Left lung (tissue), 10 donors: ENCODE results near the gene UNC119B. TPM values are rescaled to one million over a fixed set of nuclear protein-coding genes. Genes with fewer than 3 reads are reported as not detected.

Experiments used
- ATAC-seq: fragments of 200-7000 bp; cut with Tn5 transposase; one replicate; pipeline ENCODE4 v1.9.1; 2020; ENCODE audit warnings: moderate library complexity
- DNase-seq, 4 donors: peaks; one replicate each; pipeline ENCODE4 v3.0.0-alpha.2; 2013 to 2020
- H3K27ac ChIP-seq, 2 donors: fragments of 200-600 bp; sonication (generic) in 1 of 2; one replicate each; pipeline versions ENCODE4 v1.5.0 to v1.8.0; 2020 to 2021
- H3K27me3 ChIP-seq, 2 donors: fragments of 200-600 bp; sonication (generic) in 1 of 2; one replicate each; pipeline versions ENCODE4 v1.5.0 to v1.8.0; 2020 to 2021
- H3K36me3 ChIP-seq, 2 donors: fragments of 200-600 bp; sonication (generic) in 1 of 2; one replicate each; pipeline versions ENCODE4 v1.5.0 to v1.8.0; 2020 to 2021
- H3K4me1 ChIP-seq, 2 donors: fragments of 200-600 bp; one replicate each; pipeline ENCODE4 v1.8.0; 2021
- H3K4me3 ChIP-seq, 2 donors: fragments of 200-600 bp; sonication (generic) in 1 of 2; one replicate each; pipeline versions ENCODE4 v1.5.0 to v1.8.0; 2020 to 2021; ENCODE audit warnings: mild to moderate bottlenecking in 1 of 2
- H3K9me3 ChIP-seq, 2 donors: fragments of 200-600 bp; sonication (generic) in 1 of 2; one replicate each; pipeline versions ENCODE4 v1.5.0 to v1.8.0; 2020 to 2021
- CTCF ChIP-seq, 2 donors: fragments of 200-600 bp; sonication (generic) in 1 of 2; IDR thresholded peaks; one replicate each; pipeline versions ENCODE4 v1.5.0 to v1.8.0; 2021; ENCODE audit warnings: antibody characterized with exemption in 2 of 2
- intact Hi-C, 2 donors: fragments of 100-400 bp; cut with DNase I; formaldehyde crosslinking; loops; one replicate each; pipeline versions ENCODE4 v1.11.2 to v1.14.2; 2022
- polyA plus RNA-seq, 6 donors: library from polyadenylated mRNA; unstranded; fragments of 120-200 nt; gene quantifications; one replicate each; pipeline ENCODE4 v1.2.1, GENCODE V29; 2013; ENCODE audit not compliant: insufficient read length in 6 of 6
- total RNA-seq, 2 donors: library from RNA; stranded (reverse); fragmentation: NEBNext Ultra II Directional; extraction: Animal tissue kit (Norgen Biotek cat#: 25700); gene quantifications; one replicate each; pipeline ENCODE4 v1.2.1, GENCODE V29; 2021
- donor health status: DM: no; HTN: yes; CAD: no.
- donor health status: DM: no; HTN: no; CAD: no.

UNC119B gene
- total and polyA plus RNA-seq, 8 donors, result 23.3 to 63.2 (median 55.0) TPM

DNA sequence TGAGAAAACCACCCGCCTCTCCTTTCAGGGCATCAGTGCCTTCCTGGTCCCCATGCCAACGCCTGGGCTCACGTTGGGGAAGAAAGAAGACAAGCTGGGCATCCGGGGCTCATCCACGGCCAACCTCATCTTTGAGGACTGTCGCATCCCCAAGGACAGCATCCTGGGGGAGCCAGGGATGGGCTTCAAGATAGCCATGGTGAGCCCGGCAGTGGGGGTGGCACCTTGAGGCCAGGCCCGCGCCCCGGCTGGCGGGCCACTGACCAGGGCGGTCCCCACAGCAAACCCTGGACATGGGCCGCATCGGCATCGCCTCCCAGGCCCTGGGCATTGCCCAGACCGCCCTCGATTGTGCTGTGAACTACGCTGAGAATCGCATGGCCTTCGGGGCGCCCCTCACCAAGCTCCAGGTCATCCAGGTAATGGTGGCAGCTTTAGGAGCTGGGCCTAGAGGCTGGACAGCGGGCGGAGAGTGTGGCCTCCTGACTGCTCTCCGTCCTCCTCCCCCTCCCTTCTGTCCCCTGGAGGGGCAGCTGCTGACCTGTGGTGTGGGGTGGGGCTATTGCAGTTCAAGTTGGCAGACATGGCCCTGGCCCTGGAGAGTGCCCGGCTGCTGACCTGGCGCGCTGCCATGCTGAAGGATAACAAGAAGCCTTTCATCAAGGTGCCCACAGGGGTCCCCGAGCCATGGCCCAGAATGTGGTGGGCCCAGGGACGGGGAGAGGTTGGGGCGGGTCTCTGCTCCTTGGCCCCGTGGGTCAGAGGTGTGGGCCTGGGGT is 28.2 kb downstream of the UNC119B start:
- H3K4me1 ChIP-seq, result no peaks in the 10 kb centered on the region
- no peak for TF ChIP-seq CTCF (IDR thresholded peaks at IDR 0.05)
- H3K36me3 ChIP-seq, result peaks cover 0 to 32% of the 10 kb centered on the region in 2 donors
- no peak overlapping the region for H3K4me3 ChIP-seq
- no peaks in the 10 kb centered on the region for H3K27me3 ChIP-seq
- H3K9me3 ChIP-seq, result no peaks in the 10 kb centered on the region
- intact Hi-C loops, result no loop called here
- ATAC-seq (no peak), DNase-seq (no peak)
- no peak overlapping the region for H3K27ac ChIP-seq

DNA sequence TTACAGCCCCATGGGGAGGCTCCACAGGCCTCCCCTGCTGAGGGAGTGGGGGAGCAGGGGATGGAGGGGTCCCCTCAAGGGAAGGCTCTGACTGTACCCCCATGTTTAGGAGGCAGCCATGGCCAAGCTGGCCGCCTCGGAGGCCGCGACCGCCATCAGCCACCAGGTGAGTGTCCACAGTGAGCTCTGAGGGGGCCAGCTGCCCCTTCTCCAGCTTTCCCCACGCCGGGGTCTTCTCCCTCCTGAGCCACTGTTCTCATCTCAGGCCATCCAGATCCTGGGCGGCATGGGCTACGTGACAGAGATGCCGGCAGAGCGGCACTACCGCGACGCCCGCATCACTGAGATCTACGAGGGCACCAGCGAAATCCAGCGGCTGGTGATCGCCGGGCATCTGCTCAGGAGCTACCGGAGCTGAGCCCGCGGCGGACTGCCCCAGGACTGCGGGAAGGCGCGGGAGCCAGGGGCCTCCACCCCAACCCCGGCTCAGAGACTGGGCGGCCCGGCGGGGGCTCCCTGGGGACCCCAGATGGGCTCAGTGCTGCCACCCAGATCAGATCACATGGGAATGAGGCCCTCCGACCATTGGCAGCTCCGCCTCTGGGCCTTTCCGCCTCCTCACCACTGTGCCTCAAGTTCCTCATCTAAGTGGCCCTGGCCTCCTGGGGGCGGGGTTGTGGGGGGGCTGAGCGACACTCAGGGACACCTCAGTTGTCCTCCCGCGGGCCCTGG is 28.9 kb downstream of the UNC119B start:
- Histone ChIP-seq H3K4me3 (no peak overlapping the region), H3K27me3 (no peaks in the 10 kb centered on the region), H3K36me3 (peaks cover 0 to 32% of the 10 kb centered on the region in 2 donors), H3K4me1 (no peaks in the 10 kb centered on the region), H3K9me3 (no peaks in the 10 kb centered on the region), H3K27ac (no peak overlapping the region)
- no peak for ATAC-seq
- TF ChIP-seq CTCF (IDR thresholded peaks at IDR 0.05), result no peak
- intact Hi-C loops, result no loop called here
- DNase-seq, result no peak

DNA sequence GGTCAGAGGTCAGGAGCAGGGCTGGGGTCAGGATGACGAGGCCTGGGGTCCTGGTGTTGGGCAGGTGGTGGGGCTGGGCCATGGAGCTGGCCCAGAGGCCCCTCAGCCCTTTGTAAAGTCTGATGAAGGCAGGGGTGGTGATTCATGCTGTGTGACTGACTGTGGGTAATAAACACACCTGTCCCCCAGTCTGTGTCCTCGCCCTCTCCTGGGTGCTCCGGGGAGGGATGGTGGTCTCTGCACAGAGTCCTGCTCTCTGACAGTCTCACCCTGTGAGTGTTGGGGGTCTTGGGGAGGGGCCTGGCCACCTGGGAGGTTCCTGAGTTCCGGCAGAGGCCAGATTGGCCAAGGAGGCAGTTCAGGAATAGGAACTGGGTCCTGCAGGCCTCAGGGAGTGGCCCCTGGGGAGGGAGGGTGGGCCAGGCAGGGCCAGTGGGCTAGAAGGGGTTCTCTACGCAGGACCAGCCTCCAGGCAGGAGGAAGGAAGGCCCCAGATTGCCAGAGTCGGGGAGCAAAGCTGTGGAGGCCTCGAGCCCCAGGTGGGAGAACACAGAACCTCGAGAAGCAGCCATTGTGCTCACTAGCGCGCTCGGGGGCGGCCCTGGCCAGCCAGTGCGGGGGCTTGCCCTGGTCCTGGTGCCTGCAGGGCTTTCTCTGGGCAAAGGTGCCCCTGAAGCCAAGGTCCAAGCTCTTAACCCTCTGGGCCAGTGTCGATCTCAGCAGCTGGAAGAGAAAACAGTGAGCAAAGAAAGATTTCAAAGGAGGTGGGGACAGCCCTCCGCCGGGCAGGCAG is 29.8 kb downstream of the UNC119B start:
- Histone ChIP-seq H3K27ac (no peak overlapping the region), H3K4me3 (no peak overlapping the region), H3K9me3 (no peaks in the 10 kb centered on the region), H3K27me3 (no peaks in the 10 kb centered on the region), H3K36me3 (peaks cover 0 to 32% of the 10 kb centered on the region in 2 donors), H3K4me1 (no peaks in the 10 kb centered on the region)
- ATAC-seq (no peak), DNase-seq (no peak)
- TF ChIP-seq CTCF (IDR thresholded peaks at IDR 0.05), result no peak
- intact Hi-C loops, result no loop called here

- Histone ChIP-seq H3K36me3 (peaks cover 0 to 32% of the 10 kb centered on the region in 2 donors), H3K4me3 (no peak overlapping the region), H3K4me1 (no peaks in the 10 kb centered on the region), H3K9me3 (no peaks in the 10 kb centered on the region), H3K27me3 (no peaks in the 10 kb centered on the region), H3K27ac (no peak overlapping the region)
- DNase-seq, result no peak
- TF ChIP-seq CTCF (IDR thresholded peaks at IDR 0.05), result no peak
- intact Hi-C loops, result no loop called here
- ATAC-seq, result no peak
Observed at GRCh38 chr12:120740871-120741270, 30.6 kb downstream of the UNC119B start.
